Ishikawa (cell line): ENCODE measurements around the gene CDC42EP4.

ENCODE experiments used
- EP300 ChIP-seq: IDR thresholded peaks from 2 replicates; pipeline ENCODE4 v1.6.1; 2012; ENCODE audit warnings: borderline replicate concordance
- NFIC ChIP-seq: IDR thresholded peaks from 2 replicates; pipeline ENCODE4 v1.6.1; 2012
- RAD21 ChIP-seq: IDR thresholded peaks from 2 replicates; pipeline ENCODE4 v1.6.1; 2012; ENCODE audit warnings: low read depth
- TAF1 ChIP-seq: IDR thresholded peaks from 2 replicates; pipeline ENCODE4 v1.6.1; 2012; ENCODE audit warnings: low read depth, mild to moderate bottlenecking
- YY1 ChIP-seq: IDR thresholded peaks from 2 replicates; pipeline ENCODE4 v1.6.1; 2012; ENCODE audit warnings: low read depth

- TF ChIP-seq RAD21, result no peak
- no peak for TF ChIP-seq YY1
- no peak for TF ChIP-seq EP300
- no peak for TF ChIP-seq NFIC
- no peak for TF ChIP-seq TAF1
Measured at GRCh38 chr17:73261952-73262675, 49.7 kb downstream of the CDC42EP4 start.
